Effector memory CD8-positive, alpha-beta T cell (primary cell): ENCODE measurements around the gene CCNI.
"Not testable (repeated sequence)": the region's sequence is repeated elsewhere in the genome, so short reads cannot be mapped to it uniquely, and the experiment has no call there.

Experiments used
- ATAC-seq: fragments of 150-1000 bp; cut with Tn5 transposase; replicated peaks from 2 replicates; pipeline ENCODE4 v1.10.0; 2021; ENCODE audit warnings: mild to moderate bottlenecking, moderate library complexity
- DNase-seq, 3 experiments: peaks; one replicate each; pipeline ENCODE4 v3.0.0; 2021
- H3K27ac Mint-ChIP-seq, 2 donors: one replicate each; pipeline ENCODE4 v1.8.0; 2022; ENCODE audit warnings: mild to moderate bottlenecking in 2 of 2, mixed read lengths in 2 of 2, moderate library complexity in 2 of 2
- H3K27me3 Mint-ChIP-seq, 2 donors: one replicate each; pipeline ENCODE4 v1.8.0; 2022; ENCODE audit warnings: mixed read lengths in 2 of 2
- H3K36me3 Mint-ChIP-seq: one replicate; pipeline ENCODE4 v1.8.0; 2022; ENCODE audit warnings: mild to moderate bottlenecking, moderate library complexity, mixed read lengths; ENCODE audit not compliant: insufficient read depth
- H3K4me1 Mint-ChIP-seq, 2 donors: one replicate each; pipeline ENCODE4 v1.8.0; 2022; ENCODE audit warnings: low read depth in 2 of 2, mixed read lengths in 2 of 2
- H3K4me3 Mint-ChIP-seq, 2 donors: one replicate each; pipeline ENCODE4 v1.8.0; 2022; ENCODE audit warnings: mild to moderate bottlenecking in 2 of 2, mixed read lengths in 2 of 2, moderate library complexity in 2 of 2
- H3K9me3 Mint-ChIP-seq, 2 donors: one replicate each; pipeline ENCODE4 v1.8.0; 2022; ENCODE audit warnings: mixed read lengths in 2 of 2

The CCNI gene

DNA sequence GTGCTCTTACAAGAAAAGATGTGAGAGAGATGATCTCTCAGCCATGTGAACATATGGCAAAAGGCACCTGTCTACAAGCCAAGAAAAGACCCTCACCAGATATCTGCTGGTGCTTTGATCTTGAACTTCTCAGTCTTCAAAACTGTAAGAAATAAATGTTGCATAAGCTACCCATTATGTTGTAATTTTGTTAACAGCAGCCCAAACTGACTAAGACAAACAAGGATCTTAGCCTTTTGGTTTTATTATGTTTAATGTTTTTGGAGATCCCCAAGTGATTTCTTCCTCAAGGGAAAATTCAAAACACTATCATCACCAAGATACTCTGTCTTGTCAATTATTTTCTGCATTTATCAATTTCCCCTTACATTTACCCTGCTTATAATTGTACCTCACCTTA lies 21.8 kb upstream of the CCNI start:
- no peak for DNase-seq
- H3K27me3 Mint-ChIP-seq: no peaks in the 10 kb centered on the region
- no peak overlapping the region for H3K4me3 Mint-ChIP-seq
- no peak for ATAC-seq
- no peaks in the 10 kb centered on the region for H3K9me3 Mint-ChIP-seq
- no peaks in the 10 kb centered on the region for H3K36me3 Mint-ChIP-seq
- peaks cover 9% of the 10 kb centered on the region in 2 donors for H3K4me1 Mint-ChIP-seq
- no peak overlapping the region for H3K27ac Mint-ChIP-seq

DNA sequence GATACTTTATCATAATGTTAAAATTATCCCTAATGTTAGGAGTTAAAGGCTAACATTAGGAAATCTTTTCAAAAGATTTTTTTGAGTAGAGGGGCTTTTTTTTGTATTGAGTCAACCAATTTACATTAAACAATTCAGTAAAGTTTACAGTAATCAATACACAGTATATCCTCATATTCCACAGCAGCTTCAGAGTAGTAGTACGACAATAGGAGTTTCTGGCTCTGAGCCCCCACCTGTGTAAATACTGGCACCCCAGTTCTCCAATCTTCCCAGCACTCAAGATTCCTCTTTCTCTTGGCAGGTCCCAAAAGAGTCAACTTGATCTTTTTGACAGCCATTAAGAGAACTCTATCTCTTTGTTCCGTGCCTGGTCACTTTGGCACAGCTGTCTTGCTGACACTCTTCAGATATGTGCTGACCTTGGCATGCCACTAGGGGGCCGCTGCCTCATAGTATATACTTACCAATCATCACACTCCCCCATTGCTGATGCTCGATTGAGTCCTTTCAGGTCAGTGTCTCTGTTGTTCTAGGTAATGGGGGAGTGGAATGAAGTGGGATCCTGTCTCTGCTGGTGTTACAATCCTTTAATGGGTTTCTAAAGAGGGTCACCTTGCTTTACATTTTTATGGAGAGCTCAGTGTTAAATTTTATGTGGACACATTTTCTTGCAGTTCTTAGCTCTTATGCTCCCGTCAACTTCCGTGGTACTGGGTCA lies 19.5 kb upstream of the CCNI start:
- Mint-ChIP-seq H3K27me3 (no peaks in the 10 kb centered on the region), H3K4me1 (peaks cover 7 to 9% of the 10 kb centered on the region in 2 donors), H3K36me3 (no peaks in the 10 kb centered on the region), H3K4me3 (no peak overlapping the region), H3K9me3 (no peaks in the 10 kb centered on the region), H3K27ac (no peak overlapping the region)
- DNase-seq (peak; percentile 59 to 64 (median 62)), ATAC-seq (peak; percentile 99)

DNA sequence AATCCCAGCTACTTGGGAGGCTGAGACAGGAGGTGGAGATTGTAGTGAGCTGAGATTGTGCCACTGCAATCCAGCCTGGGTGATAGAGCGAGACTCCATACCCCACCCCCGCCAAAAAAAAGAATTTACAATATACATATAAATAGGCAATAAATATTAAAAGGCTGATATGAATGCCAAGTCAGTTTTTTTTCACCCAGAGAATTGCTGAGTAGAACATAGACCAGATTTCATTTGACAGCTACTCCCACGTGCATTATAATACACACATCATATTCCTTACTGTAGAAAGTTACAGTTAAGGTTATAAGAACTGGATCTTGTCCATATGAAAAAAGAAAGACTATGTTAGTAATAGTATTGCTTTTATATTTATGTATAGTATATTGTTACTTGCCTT lies 18.7 kb upstream of the CCNI start:
- no peaks in the 10 kb centered on the region for H3K9me3 Mint-ChIP-seq
- H3K27ac Mint-ChIP-seq: no peak overlapping the region
- no peaks in the 10 kb centered on the region for H3K27me3 Mint-ChIP-seq
- DNase-seq: no peak
- peaks cover 5 to 9% of the 10 kb centered on the region in 2 donors for H3K4me1 Mint-ChIP-seq
- no peak for ATAC-seq
- H3K36me3 Mint-ChIP-seq: no peaks in the 10 kb centered on the region
- no peak overlapping the region for H3K4me3 Mint-ChIP-seq

DNA sequence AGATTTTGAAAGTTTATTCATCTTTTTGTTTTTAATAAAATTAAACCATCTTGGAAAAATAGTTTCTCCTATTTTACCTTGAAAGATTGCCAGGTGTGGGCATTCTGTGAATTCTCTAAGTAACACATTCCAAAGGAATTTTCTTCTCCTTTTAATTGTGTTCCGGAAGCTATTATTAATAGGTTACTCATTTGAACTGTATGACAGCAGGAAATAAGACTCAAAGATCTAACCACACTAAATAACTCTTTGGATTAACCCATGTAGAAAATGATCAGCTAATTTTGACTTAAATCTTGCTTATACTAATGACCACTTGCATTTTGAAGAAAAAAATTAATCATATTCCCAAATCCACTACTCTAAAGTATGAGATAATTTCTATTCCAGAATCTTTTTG lies 17.6 kb upstream of the CCNI start:
- Mint-ChIP-seq H3K4me3 (no peak overlapping the region), H3K9me3 (no peaks in the 10 kb centered on the region), H3K27ac (no peak overlapping the region), H3K36me3 (no peaks in the 10 kb centered on the region), H3K27me3 (no peaks in the 10 kb centered on the region), H3K4me1 (peaks cover 5 to 9% of the 10 kb centered on the region in 2 donors)
- ATAC-seq (no peak), DNase-seq (no peak)

DNA sequence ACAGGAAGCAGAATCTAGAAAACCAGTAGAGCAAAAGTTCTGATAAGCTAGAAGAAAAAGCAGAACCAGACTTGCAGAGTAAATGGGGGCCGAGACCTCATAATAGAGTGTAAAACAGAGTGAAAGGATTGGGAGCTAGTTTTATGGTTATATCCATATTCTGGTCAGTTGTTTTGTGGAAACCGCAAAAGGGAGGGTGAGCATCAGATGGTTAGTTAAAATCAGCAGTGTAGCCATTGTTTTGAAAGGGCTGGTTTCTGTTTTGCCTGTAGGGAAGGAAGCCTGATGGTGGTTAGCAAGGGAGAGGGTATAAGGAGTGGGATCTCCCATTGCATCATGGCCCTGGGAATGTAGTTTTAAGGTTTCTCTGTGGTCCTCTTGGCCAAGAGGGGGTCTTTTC lies 17.2 kb upstream of the CCNI start:
- DNase-seq (no peak), ATAC-seq (no peak)
- H3K36me3 Mint-ChIP-seq: no peaks in the 10 kb centered on the region
- H3K4me1 Mint-ChIP-seq: peaks cover 5 to 9% of the 10 kb centered on the region in 2 donors
- H3K9me3 Mint-ChIP-seq: no peaks in the 10 kb centered on the region
- H3K27me3 Mint-ChIP-seq: no peaks in the 10 kb centered on the region
- H3K4me3 Mint-ChIP-seq: no peak overlapping the region
- peak overlapping the region; percentile 13 to 19 for H3K27ac Mint-ChIP-seq

DNA sequence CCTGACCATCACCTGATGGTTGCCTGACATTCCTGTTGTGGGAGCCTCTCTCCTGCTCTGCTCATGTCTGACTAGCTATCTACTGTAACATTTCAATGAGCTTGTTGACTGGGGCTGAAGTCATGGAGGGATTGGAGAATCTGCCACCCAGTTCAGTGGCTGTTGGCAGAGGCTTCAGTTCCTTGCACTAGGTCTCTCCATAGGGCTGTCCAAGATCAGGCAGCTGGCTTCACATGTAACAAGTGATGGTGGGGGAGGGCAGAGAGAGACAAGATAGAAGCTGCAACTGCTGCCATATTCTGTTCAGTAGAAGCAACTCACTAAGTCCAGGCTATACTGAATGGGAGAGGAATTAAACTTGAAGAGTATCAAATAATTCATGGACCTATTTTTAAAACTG lies 14.1 kb upstream of the CCNI start:
- H3K27me3 Mint-ChIP-seq: no peaks in the 10 kb centered on the region
- ATAC-seq: no peak
- H3K27ac Mint-ChIP-seq: no peak overlapping the region
- no peaks in the 10 kb centered on the region for H3K9me3 Mint-ChIP-seq
- no peak overlapping the region for H3K4me3 Mint-ChIP-seq
- DNase-seq: no peak
- peaks cover 3 to 4% of the 10 kb centered on the region in 2 donors for H3K4me1 Mint-ChIP-seq
- H3K36me3 Mint-ChIP-seq: no peaks in the 10 kb centered on the region

DNA sequence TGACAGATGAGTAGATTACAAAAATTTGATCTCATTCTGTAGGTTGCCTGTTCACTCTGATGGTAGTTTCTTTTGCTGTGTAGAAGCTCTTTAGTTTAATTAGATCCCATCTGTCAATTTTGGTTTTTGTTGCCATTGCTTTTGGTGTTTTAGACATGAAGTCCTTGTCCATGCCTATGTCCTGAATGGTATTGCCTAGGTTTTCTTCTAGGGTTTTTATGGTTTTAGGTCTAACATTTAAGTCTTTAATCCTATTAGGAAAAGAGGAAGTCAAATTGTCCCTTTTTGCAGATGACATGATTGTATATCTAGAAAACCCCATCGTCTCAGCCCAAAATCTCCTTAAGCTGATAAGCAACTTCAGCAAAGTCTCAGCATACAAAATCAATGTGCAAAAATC lies 11.2 kb upstream of the CCNI start:
- H3K27me3 Mint-ChIP-seq, H3K4me3 Mint-ChIP-seq, H3K9me3 Mint-ChIP-seq, H3K4me1 Mint-ChIP-seq, ATAC-seq, H3K27ac Mint-ChIP-seq, H3K36me3 Mint-ChIP-seq, DNase-seq: not testable (repeated sequence)

DNA sequence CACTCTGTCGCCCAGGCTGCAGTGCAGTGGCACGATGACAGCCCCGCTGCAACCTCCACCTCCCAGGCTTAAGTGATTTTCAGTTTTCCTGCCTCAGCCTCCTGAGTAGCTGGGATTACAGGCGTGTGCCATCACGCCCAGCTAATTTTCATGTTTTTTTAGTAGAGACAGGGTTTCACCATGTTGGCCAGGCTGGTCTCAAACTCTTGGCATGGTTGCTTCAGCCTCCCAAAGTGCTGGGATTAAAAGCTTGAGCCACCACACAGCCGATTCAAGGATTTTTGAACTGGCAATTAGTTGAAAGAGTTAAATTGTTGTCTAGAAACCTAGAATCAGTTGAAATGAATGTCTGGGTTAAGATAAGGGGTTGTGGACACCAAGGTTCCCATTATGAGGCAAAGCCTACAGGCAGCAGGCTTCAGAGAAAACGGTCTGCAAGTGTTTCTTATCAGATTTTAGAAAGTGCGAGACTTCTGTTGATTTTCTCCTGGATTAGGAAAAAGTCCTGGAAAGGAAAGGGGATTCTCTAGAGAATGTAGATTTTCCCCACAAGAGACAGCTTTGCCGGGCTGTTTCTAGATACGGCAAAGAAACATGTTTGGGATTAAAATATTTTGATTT lies 8.3 kb upstream of the CCNI start:
- Mint-ChIP-seq H3K27me3 (no peaks in the 10 kb centered on the region), H3K4me1 (peaks cover 3 to 7% of the 10 kb centered on the region in 2 donors), H3K36me3 (no peaks in the 10 kb centered on the region), H3K27ac (no peak overlapping the region), H3K9me3 (no peaks in the 10 kb centered on the region), H3K4me3 (no peak overlapping the region)
- ATAC-seq (no peak), DNase-seq (no peak)

DNA sequence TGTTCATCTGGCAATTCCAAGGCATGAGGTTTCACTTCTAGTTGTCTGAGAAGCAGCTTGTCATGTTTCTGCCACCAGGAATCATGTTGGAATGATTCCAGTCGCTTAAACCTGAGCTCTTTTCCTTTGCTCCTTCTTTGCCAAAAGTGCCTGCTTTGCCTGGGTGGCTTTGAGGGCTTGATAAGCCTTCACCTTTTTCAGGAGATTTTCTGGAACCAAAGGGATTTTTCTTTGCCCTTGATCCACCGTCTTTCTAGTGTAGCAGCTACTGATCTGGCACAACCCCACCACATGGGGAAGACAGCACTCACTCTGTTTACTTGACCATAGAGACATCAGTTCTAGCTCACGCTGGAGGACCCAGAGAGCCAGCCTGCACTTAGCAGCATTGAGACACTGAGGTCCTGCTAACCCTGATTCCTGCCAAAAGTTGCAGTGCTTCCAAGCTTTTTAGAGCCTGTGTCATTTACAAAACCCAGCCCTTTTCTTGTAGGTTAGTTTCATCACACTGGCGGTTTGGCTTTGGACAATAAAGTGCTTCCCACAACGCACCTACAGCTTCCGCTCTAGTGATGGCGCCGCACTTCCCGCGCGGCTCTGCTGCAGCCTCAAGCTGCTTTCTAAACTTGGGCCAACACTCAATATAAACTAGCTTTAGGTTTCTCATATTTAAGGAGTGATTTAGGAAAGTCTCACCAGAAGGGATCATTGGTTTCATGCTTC lies 7.3 kb upstream of the CCNI start:
- ATAC-seq: no peak
- peaks cover 4 to 7% of the 10 kb centered on the region in 2 donors for H3K4me1 Mint-ChIP-seq
- DNase-seq: no peak
- H3K27me3 Mint-ChIP-seq: no peaks in the 10 kb centered on the region
- no peak overlapping the region for H3K27ac Mint-ChIP-seq
- no peak overlapping the region for H3K4me3 Mint-ChIP-seq
- H3K9me3 Mint-ChIP-seq: no peaks in the 10 kb centered on the region
- peaks cover 5% of the 10 kb centered on the region for H3K36me3 Mint-ChIP-seq

DNA sequence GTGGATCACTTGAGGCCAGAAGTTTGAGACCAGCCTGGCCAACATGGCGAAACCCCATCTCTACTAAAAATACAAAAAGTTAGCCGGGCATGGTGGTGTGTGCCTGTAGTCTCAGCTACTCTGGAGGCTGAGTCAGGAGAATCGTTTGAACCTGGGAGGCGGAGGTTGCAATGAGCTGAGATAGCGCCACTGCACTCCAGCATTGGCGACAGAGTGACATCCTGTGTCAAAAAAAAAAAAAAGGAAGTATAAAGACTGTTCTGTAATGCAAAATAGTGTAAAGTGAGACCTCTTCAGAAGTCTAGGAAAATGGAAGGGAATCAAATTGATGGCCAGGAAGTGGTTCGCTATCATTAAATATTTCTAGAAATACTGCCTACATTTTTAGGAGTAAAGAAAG lies 5.0 kb upstream of the CCNI start:
- Mint-ChIP-seq H3K4me1 (peaks cover 12 to 14% of the 10 kb centered on the region in 2 donors), H3K27ac (peak overlapping the region in 1 of 2 donors; percentile 35)
- H3K36me3 Mint-ChIP-seq: not testable (repeated sequence)

DNA sequence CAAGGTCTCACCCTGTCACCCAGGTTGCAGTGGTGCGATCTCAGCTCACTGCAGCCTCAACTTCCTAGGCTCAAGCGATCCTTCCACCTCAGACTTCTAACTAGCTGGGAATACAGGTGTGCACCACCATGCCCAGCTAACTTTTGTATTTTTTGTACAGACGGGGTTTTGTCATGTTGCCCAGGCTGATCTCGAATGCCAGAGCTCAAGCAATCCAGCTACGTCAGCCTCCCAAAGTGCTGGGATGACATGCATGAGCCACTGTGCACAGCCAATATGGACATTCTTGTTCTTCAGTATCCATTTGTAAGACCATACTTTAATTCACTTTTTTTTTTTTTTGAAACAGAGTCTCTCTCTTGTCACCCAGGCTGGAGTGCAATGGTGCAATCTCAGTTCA lies 3.5 kb upstream of the CCNI start:
- no peak overlapping the region for H3K4me3 Mint-ChIP-seq
- H3K4me1 Mint-ChIP-seq: peaks cover 14% of the 10 kb centered on the region in 2 donors
- H3K9me3 Mint-ChIP-seq: no peaks in the 10 kb centered on the region
- peaks cover 8% of the 10 kb centered on the region for H3K36me3 Mint-ChIP-seq
- H3K27me3 Mint-ChIP-seq: no peaks in the 10 kb centered on the region
- no peak for ATAC-seq
- no peak for DNase-seq
- no peak overlapping the region for H3K27ac Mint-ChIP-seq

More for the DNA sequence above, 5.0 kb upstream of the CCNI start:
- not testable (repeated sequence) for ATAC-seq, H3K9me3 Mint-ChIP-seq, DNase-seq, H3K4me3 Mint-ChIP-seq, H3K27me3 Mint-ChIP-seq

DNA sequence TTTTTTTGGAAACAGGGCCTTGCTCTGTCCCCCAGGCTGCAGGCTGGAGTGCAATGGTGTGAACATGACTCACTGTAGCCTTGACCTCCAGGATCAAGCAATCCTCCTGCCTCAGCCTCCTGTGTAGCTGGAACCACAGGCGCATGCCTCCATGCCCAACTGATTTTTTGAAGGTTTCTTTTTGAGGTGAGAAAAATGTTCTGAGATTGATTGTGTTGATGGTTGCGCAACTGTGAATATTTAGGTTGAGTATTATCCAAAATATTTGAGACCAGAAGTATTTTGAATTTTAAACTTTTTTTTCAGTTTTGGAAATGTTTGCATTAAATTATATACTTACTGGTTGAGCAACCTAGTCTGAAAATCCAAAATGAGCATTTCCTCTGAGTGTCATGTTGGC lies 2.6 kb upstream of the CCNI start:
- Mint-ChIP-seq H3K27ac (no peak overlapping the region), H3K4me1 (peaks cover 14% of the 10 kb centered on the region in 2 donors), H3K9me3 (no peaks in the 10 kb centered on the region), H3K36me3 (peaks cover 8% of the 10 kb centered on the region), H3K4me3 (no peak overlapping the region), H3K27me3 (no peaks in the 10 kb centered on the region)
- no peak for DNase-seq
- no peak for ATAC-seq

DNA sequence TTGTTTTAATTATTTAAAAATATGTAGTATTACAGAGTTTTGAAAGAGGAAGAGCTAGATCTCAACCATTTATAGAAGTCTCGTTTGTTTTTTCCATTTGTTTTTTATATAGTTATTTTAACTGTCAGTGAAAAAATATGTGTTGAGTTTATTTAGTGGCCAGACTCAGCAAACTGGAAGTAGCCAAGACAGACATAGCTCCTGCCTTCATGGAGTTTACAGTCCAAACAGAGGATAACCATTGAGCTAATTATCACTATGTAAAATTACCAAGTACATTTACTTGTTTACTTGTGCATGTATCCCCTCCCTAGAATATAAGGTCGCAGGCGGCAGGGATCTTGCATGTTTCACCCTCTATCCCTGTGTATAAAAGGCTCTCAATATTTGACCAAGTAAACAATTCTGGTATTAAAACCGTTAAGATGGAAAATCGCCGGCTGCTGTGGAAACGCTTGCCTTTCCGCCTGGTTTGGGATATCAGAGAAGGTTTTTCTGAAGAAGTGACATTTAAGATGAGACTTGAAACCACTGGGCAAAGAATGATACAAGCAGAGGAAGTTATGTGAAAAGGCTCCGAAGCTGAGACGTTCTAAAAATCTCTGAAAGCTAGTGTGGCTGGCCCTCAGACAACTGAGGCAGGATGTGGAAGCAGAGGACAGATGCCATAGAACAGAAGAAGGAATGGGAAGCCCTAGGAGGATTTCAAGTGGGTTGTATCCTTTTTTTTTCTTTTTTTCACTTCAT lies 1.3 kb upstream of the CCNI start:
- H3K27me3 Mint-ChIP-seq: no peaks in the 10 kb centered on the region
- H3K36me3 Mint-ChIP-seq: peaks cover 14% of the 10 kb centered on the region
- H3K27ac Mint-ChIP-seq: no peak overlapping the region
- H3K4me3 Mint-ChIP-seq: no peak overlapping the region
- no peak for DNase-seq
- H3K4me1 Mint-ChIP-seq: peaks cover 15 to 16% of the 10 kb centered on the region in 2 donors
- no peak for ATAC-seq
- H3K9me3 Mint-ChIP-seq: no peaks in the 10 kb centered on the region
